Thyroid gland (tissue), 4 donors: ENCODE measurements around the gene RHEB.

Experiments used
- POLR2A ChIP-seq, 2 donors: fragments of 450-650 bp; IDR thresholded peaks; one replicate each; pipeline ENCODE4 v1.6.1; 2017; ENCODE audit warnings: antibody characterized with exemption in 2 of 2, mild to moderate bottlenecking in 2 of 2, moderate library complexity in 1 of 2
- TF ChIP-seq, protein P1 (sequence below), 6 experiments: fragments of 200-600 bp in 3 of 6; fragments of 450-650 bp in 3 of 6; sonication (generic) in 3 of 6; IDR thresholded peaks; one replicate each; pipeline ENCODE4 v1.5.1; 2016 to 2019; ENCODE audit warnings: antibody characterized with exemption in 6 of 6, mild to moderate bottlenecking in 2 of 6, inconsistent platforms in 1 of 6, moderate library complexity in 1 of 6

DNA sequence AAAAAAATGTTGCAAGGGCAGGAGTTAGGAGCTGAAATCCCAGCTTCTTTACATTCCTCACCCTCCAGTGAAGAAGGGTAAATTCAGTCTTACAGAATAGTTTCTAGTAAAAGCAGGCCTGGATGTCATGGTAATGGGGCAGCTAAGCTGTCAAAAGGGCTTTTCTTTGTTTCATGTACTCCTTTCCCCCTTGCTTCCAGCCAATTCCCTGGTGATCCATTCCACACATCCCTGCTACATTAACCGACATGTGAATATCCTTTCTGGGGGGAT lies 36.0 kb downstream of the RHEB start:
- TF ChIP-seq POLR2A (IDR thresholded peaks at IDR 0.05), result no peak
- TF ChIP-seq, protein P1, sequence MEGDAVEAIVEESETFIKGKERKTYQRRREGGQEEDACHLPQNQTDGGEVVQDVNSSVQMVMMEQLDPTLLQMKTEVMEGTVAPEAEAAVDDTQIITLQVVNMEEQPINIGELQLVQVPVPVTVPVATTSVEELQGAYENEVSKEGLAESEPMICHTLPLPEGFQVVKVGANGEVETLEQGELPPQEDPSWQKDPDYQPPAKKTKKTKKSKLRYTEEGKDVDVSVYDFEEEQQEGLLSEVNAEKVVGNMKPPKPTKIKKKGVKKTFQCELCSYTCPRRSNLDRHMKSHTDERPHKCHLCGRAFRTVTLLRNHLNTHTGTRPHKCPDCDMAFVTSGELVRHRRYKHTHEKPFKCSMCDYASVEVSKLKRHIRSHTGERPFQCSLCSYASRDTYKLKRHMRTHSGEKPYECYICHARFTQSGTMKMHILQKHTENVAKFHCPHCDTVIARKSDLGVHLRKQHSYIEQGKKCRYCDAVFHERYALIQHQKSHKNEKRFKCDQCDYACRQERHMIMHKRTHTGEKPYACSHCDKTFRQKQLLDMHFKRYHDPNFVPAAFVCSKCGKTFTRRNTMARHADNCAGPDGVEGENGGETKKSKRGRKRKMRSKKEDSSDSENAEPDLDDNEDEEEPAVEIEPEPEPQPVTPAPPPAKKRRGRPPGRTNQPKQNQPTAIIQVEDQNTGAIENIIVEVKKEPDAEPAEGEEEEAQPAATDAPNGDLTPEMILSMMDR (IDR thresholded peaks at IDR 0.05), result no peak
